ENCODE data around the gene NGEF.

The NGEF gene

DNA sequence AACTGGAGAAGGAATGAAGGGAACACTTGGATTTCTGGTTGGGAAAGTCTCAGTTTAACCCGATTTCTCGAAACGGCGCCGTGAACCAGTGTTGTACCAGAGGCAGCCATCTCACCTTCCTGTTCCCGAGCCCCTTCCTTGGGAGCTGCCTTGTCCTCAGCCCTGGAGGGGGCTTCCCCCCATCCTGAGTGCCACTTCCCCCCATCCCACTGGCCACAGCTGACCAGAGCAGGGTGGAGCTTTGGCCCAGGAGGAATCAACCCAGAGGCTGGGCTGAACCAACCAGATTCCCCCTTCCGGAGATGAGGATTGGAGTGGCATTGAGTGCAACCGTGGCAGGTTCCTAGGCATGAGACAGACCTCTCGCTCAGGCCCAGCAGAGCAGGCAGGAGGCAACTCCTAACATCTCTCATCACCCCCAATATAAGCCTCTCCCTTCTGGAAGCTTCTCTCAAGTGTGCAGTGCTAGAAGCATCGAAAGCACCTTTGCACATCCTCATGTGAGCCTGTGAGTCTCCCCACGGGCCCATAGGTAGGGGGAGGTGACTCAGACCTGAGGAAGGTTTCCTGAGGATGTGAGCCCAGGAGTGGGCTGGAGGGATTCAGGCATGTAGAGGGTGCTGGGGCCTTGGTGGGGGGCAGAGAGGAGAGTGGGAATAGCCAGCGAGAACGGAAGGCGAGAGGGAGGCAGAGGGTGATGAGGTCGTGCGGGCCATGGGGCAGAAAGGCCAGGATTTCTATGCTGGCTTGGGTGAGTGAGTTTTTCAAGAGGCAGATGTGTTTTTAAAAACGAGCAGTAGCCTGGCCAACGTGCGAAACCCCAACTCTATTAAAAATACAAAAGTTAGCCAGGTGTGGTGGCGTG is 11.9 kb downstream of the NGEF start:
- no peak overlapping the region for H3K27ac ChIP-seq
- TF ChIP-seq CTCF (IDR thresholded peaks at IDR 0.05), result no peak
- TF ChIP-seq ZFX (IDR thresholded peaks at IDR 0.05; ENCODE audit: borderline replicate concordance), result no peak

DNA sequence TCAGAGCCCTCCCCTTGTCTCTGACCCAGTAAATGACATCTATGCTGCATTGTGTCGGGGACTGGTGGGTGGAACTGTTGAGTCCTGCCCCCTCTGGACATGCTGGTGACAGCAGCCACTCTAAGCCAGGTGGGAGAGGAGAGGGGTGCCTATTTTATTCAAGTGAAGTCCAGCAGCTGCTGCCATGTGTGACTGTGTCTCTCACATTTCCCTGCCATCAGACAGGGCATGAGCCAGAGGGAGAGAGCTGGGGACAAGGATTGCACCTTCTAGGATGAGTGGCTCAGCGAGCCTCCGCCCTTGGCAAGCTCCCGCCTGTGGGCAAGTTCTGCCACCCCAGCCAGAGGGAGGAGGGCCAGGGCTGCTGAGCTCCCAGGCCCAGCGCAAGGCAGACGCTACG is 13.7 kb downstream of the NGEF start:
- no peak overlapping the region for H3K27ac ChIP-seq
- TF ChIP-seq CTCF (IDR thresholded peaks at IDR 0.05) (no peak), ZFX (IDR thresholded peaks at IDR 0.05; ENCODE audit: borderline replicate concordance) (no peak)

DNA sequence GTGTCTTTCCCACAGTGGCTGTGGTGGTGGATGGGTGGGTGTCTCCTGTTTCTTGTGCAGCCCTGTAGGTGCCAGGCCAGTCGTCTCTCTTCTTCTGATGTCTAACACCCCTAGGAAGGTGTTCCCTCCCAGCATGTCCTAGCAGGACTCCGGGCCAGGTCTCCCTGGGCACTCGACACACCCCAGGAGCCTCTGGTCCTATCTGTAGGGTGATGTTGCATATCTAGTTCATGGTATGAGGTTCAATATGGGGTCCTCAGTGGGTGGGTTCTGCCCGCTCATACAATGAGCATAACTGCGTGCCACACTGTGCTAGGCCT is 14.4 kb downstream of the NGEF start:
- no peak for TF ChIP-seq ZFX (IDR thresholded peaks at IDR 0.05; ENCODE audit: borderline replicate concordance)
- no peak for TF ChIP-seq CTCF (IDR thresholded peaks at IDR 0.05)
- H3K27ac ChIP-seq, result no peak overlapping the region

DNA sequence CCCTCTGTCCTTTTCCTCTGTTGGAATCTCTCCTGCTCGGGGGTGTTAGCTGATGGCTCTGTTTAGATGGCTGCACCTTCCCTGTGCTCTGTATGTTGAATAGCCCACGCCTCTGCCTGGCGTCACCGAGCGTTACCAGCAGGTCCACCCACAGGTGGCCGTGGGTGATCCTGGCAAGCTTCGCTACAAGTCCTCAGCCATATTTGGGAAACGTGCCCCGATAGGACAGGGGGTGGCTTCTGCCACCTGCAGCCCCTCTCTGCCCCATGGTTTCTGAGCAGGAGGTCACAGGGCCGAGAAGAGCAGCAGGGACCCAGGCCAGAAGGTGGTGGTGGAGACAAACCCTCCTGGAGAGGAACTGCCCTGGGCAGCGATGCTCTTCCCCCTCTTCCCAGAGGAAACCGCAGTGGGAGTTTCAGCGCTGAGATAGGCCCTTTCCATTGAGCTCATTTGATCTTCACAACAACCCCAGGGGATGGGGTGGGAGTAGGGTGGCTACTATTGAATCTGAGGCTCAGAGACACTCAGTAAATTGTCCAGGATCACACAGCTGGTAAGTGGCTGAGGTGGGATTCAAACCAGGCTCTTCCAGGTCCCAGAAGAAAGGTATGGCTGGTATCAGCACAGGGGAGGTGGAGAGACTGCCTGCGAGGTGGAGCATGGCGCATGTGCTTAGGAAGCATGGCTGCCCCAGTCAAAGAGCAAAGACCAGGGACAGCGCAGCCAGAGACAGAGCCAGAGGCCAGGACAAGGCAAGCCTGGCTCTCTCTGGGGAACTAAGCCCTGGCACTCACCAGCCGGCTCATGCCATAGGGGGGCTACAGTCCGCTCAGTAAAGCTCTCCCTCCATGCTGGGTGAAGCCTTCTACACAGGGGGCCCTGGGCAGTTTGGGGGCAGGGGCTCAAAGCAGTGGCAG is 15.0 kb downstream of the NGEF start:
- TF ChIP-seq ZFX (IDR thresholded peaks at IDR 0.05; ENCODE audit: borderline replicate concordance) (no peak), CTCF (IDR thresholded peaks at IDR 0.05) (no peak)
- no peak overlapping the region for H3K27ac ChIP-seq

DNA sequence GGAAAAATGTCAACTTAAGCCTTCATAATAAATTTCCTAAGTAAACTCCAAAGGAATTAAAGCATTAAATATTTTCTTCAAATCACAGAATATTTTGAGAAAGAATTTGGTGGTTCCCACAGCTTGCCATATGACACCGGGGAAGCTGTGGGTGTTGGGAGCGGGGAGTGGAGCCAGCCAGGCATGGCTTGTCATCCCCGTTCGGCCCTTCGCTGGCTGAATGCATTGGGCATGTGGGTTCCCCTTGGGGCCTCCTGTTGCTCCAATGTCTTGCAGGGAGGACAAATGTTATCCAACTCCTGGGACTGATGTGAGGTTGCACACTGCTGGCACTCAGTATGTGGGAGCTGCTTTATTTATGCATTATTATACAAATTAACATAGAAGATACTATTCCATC is 18.6 kb downstream of the NGEF start:
- TF ChIP-seq CTCF (IDR thresholded peaks at IDR 0.05), result no peak
- TF ChIP-seq ZFX (IDR thresholded peaks at IDR 0.05; ENCODE audit: borderline replicate concordance), result no peak
- H3K27ac ChIP-seq, result no peak overlapping the region

DNA sequence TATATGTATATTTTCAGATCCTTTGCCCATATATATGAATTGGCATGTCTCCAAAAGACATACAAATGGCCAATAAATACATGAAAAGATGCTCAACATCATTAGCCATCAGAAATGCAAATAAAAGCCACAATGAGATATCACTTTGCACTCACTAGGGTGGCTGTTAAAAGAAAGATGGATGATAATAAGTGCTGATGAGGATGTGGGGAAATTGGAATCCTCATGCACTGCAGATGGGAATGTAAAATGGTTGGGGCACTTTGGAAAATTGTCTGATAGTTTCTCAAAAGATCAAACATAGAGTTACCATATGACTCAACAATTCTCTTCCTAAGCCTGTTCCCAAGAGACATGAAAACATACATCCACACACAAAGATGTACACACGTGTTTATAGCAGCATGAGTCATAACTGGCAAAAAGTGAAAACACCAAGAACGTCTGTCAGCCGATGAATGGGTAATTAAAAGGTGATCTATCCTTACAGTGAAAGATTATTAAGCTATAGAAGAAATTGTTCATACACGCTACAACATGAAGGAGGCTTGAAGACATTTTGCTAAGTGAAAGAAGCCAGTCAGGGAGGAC is 19.7 kb downstream of the NGEF start:
- no peak overlapping the region for H3K27ac ChIP-seq
- TF ChIP-seq ZFX (IDR thresholded peaks at IDR 0.05; ENCODE audit: borderline replicate concordance) (no peak), CTCF (IDR thresholded peaks at IDR 0.05) (no peak)

Measured in 22Rv1 (cell line).